Esophagus (tissue), 2 donors: Measurements from ENCODE around the gene CNN3. TPM values are rescaled to one million over a fixed set of nuclear protein-coding genes. Genes with fewer than 3 reads are reported as not detected.
A peak's percentile ranks its signal among the peaks of the same experiment; 100 is the strongest.
"Not testable (repeated sequence)": the region's sequence is repeated elsewhere in the genome, so short reads cannot be mapped to it uniquely, and the experiment has no call there.

Experiments
- H3K27ac ChIP-seq, 2 donors: one replicate each; pipeline ENCODE4 v1.5.1; 2013; ENCODE audit warnings: low read depth in 2 of 2, mild to moderate bottlenecking in 2 of 2, inconsistent platforms in 1 of 2, low read length in 1 of 2, moderate library complexity in 1 of 2
- H3K27me3 ChIP-seq, 2 donors: one replicate each; pipeline ENCODE4 v1.6.1; 2013; ENCODE audit warnings: low read length in 2 of 2, control low read depth in 1 of 2, mild to moderate bottlenecking in 1 of 2; ENCODE audit not compliant: insufficient read depth in 2 of 2, control insufficient read depth in 1 of 2
- H3K36me3 ChIP-seq, 2 donors: one replicate each; pipeline ENCODE4 v1.6.1; 2013; ENCODE audit warnings: low read length in 1 of 2; ENCODE audit not compliant: control insufficient read depth in 2 of 2, insufficient read depth in 2 of 2
- H3K4me1 ChIP-seq, 2 donors: one replicate each; pipeline ENCODE4 v1.6.1; 2013; ENCODE audit warnings: low read length in 1 of 2; ENCODE audit not compliant: control insufficient read depth in 2 of 2, insufficient read depth in 2 of 2
- H3K4me3 ChIP-seq, 2 donors: one replicate each; pipeline ENCODE4 v1.5.1; 2013; ENCODE audit warnings: low read length in 2 of 2, mild to moderate bottlenecking in 2 of 2, low read depth in 1 of 2, moderate library complexity in 1 of 2
- H3K9me3 ChIP-seq, 2 donors: one replicate each; pipeline ENCODE4 v1.6.1; 2013; ENCODE audit warnings: mild to moderate bottlenecking in 2 of 2, low read depth in 1 of 2, low read length in 1 of 2, moderate library complexity in 1 of 2; ENCODE audit not compliant: control insufficient read depth in 2 of 2, insufficient read depth in 1 of 2
- WGBS, 2 donors: extraction: QIAGEN DNeasy Blood & Tissue Kit; methylation state at CpG; one replicate each; pipeline ENCODE4 v1.1.7; 2013; 5-methylcytosine and 5-hydroxymethylcytosine counted together
- polyA plus RNA-seq, 2 donors: library from polyadenylated mRNA; stranded (reverse); fragments of 200-250 nt; gene quantifications; one replicate each; pipeline ENCODE4 v1.2.3, GENCODE V29; 2013
- donor health status: healthy with polysubstance abuse.
- donor health status: Bipolar disorder and iron deficiency.

CNN3 gene
- polyA plus RNA-seq, 2 donors, result 101 to 104 TPM

- peak overlapping the region in 1 of 2 donors; percentile 11 for H3K27ac ChIP-seq
- H3K4me1 ChIP-seq, result peaks cover 0 to 7% of the 10 kb centered on the region in 2 donors
- H3K27me3 ChIP-seq, result no peaks in the 10 kb centered on the region
Observed at GRCh38 chr1:94951509-94952208, 24.7 kb upstream of the CNN3 start.

GRCh38 chr1:94951046-94951445 is 24.1 kb upstream of the CNN3 start:
- Histone ChIP-seq H3K27ac (peak overlapping the region; percentile 20 to 65), H3K9me3 (no peaks in the 10 kb centered on the region), H3K36me3 (no peaks in the 10 kb centered on the region), H3K4me3 (no peak overlapping the region), H3K4me1 (peaks cover 0 to 5% of the 10 kb centered on the region in 2 donors), H3K27me3 (no peaks in the 10 kb centered on the region)
- 53 to 62% methylated on average over 2 of the region's 2 CpGs for WGBS, 2 donors

More at GRCh38 chr1:94951509-94952208, 24.7 kb upstream of the CNN3 start:
- Histone ChIP-seq H3K9me3 (no peaks in the 10 kb centered on the region), H3K4me3 (no peak overlapping the region), H3K36me3 (no peaks in the 10 kb centered on the region)
- 62 to 69% methylated on average over 5 of the region's 5 CpGs for WGBS, 2 donors

GRCh38 chr1:94949681-94950661 is 23.1 kb upstream of the CNN3 start:
- H3K9me3 ChIP-seq, result no peaks in the 10 kb centered on the region
- no peak overlapping the region for H3K4me3 ChIP-seq
- no peak overlapping the region for H3K27ac ChIP-seq
- H3K27me3 ChIP-seq, result no peaks in the 10 kb centered on the region
- H3K4me1 ChIP-seq, result no peaks in the 10 kb centered on the region
- no peaks in the 10 kb centered on the region for H3K36me3 ChIP-seq
- 57 to 75% methylated on average over 4 of the region's 4 CpGs for WGBS, 2 donors

- 82 to 95% methylated on average over 1 of the region's 1 CpG for WGBS, 2 donors
Observed at GRCh38 chr1:94947437-94947836, 20.5 kb upstream of the CNN3 start.

GRCh38 chr1:94946886-94947285 is 20.0 kb upstream of the CNN3 start:
- no peaks in the 10 kb centered on the region for H3K4me1 ChIP-seq
- no peaks in the 10 kb centered on the region for H3K36me3 ChIP-seq
- 52 to 69% methylated on average over 3 of the region's 3 CpGs for WGBS, 2 donors
- H3K27me3 ChIP-seq, result no peaks in the 10 kb centered on the region
- no peaks in the 10 kb centered on the region for H3K9me3 ChIP-seq
- H3K4me3 ChIP-seq, result no peak overlapping the region
- no peak overlapping the region for H3K27ac ChIP-seq

More at GRCh38 chr1:94947437-94947836, 20.5 kb upstream of the CNN3 start:
- Histone ChIP-seq H3K27ac (no peak overlapping the region), H3K4me3 (no peak overlapping the region), H3K27me3 (no peaks in the 10 kb centered on the region), H3K4me1 (no peaks in the 10 kb centered on the region), H3K9me3 (no peaks in the 10 kb centered on the region), H3K36me3 (no peaks in the 10 kb centered on the region)

- 56 to 85% methylated on average over 8 of the region's 8 CpGs for WGBS, 2 donors
Observed at GRCh38 chr1:94942171-94943128, 15.5 kb upstream of the CNN3 start.

GRCh38 chr1:94941480-94941879 is 14.6 kb upstream of the CNN3 start:
- H3K36me3 ChIP-seq, H3K27ac ChIP-seq, H3K9me3 ChIP-seq, H3K4me1 ChIP-seq, H3K4me3 ChIP-seq, H3K27me3 ChIP-seq: not testable (repeated sequence)
- WGBS, 2 donors, result 91 to 100% methylated on average over 1 of the region's 1 CpG

More at GRCh38 chr1:94942171-94943128, 15.5 kb upstream of the CNN3 start:
- Histone ChIP-seq H3K4me3 (no peak overlapping the region), H3K9me3 (no peaks in the 10 kb centered on the region), H3K27me3 (no peaks in the 10 kb centered on the region), H3K36me3 (no peaks in the 10 kb centered on the region), H3K27ac (no peak overlapping the region), H3K4me1 (no peaks in the 10 kb centered on the region)

GRCh38 chr1:94940738-94941137 is 13.8 kb upstream of the CNN3 start:
- no peaks in the 10 kb centered on the region for H3K27me3 ChIP-seq
- no peaks in the 10 kb centered on the region for H3K36me3 ChIP-seq
- H3K27ac ChIP-seq, result no peak overlapping the region
- H3K4me1 ChIP-seq, result no peaks in the 10 kb centered on the region
- H3K9me3 ChIP-seq, result no peaks in the 10 kb centered on the region
- 91 to 95% methylated on average over 3 of the region's 3 CpGs for WGBS, 2 donors
- H3K4me3 ChIP-seq, result no peak overlapping the region

GRCh38 chr1:94937820-94938219 is 10.9 kb upstream of the CNN3 start:
- Histone ChIP-seq H3K36me3 (no peaks in the 10 kb centered on the region), H3K4me1 (no peaks in the 10 kb centered on the region), H3K27ac (no peak overlapping the region), H3K4me3 (no peak overlapping the region), H3K9me3 (no peaks in the 10 kb centered on the region), H3K27me3 (no peaks in the 10 kb centered on the region)
- 85 to 97% methylated on average over 1 of the region's 1 CpG for WGBS, 2 donors
